ENCODE measurements around the gene GRK3. TPM values are rescaled to one million over a fixed set of nuclear protein-coding genes. Genes with fewer than 3 reads are reported as not detected.

GRK3 gene
- total and polyA plus RNA-seq, 7 donors = 1.2 to 9.6 (median 7.2) TPM

DNA sequence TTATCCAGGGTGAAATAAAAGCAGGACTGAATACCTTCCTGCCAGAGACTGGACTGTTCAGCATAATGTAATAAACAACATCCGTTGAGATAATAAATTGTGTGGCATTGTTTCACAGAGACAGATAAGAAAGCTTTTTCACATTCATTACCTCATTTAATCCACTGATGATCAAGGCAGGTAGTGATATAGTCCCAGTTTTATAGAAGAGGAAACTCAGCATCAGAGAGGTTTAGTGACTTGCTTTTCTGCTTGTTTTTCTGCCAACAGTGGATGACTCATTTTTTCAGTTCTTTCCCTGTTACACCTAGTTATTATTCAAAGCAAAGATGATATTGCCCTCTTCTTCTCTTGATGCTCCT is 181.5 kb downstream of the GRK3 start:
- 0 to 14% methylated on average over 1 of the region's 1 CpG for WGBS, 2 donors
- Histone ChIP-seq H3K27ac (no peak overlapping the region), H3K9me3 (no peaks in the 10 kb centered on the region), H3K4me1 (no peaks in the 10 kb centered on the region), H3K27me3 (no peaks in the 10 kb centered on the region), H3K36me3 (no peaks in the 10 kb centered on the region), H3K4me3 (no peak overlapping the region)
- TF ChIP-seq EP300 (IDR thresholded peaks at IDR 0.05) (no peak), POLR2AphosphoS5 (IDR thresholded peaks at IDR 0.05) (no peak)
- DNase-seq = no peak
- intact Hi-C loops (cut with DNase I) = no loop called here

GRCh38 chr22:25747245-25747944 is 182.9 kb downstream of the GRK3 start:
- DNase-seq = no peak

DNA sequence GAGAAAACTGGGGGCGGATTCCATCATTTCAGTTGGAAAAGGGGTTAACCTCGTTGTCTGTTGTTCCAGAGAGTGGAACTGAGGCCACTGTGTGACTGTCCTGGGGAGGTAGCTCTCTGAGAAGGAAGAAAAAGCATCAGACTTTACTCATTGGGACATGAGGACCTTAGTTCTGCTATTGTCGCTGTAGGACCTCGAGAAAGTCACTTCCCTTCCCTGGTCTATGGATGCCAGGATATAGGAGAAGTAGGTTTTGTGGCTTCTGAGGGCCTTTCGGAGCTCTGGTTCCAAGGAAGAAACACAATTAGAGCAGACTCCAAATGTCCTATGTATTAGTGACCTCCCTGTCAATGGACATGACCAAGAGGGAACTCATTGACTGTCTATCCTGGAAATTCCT is 183.7 kb downstream of the GRK3 start:
- WGBS, 2 donors = 81 to 84% methylated on average over 5 of the region's 5 CpGs

More at GRCh38 chr22:25747245-25747944, 182.9 kb downstream of the GRK3 start:
- H3K9me3 ChIP-seq = no peaks in the 10 kb centered on the region
- intact Hi-C loops (cut with DNase I) = no loop called here
- 75 to 80% methylated on average over 8 of the region's 8 CpGs for WGBS, 2 donors
- no peak for TF ChIP-seq EP300 (IDR thresholded peaks at IDR 0.05)
- no peak for TF ChIP-seq CTCF (IDR thresholded peaks at IDR 0.05)
- no peak for TF ChIP-seq POLR2AphosphoS5 (IDR thresholded peaks at IDR 0.05)
- no peak for TF ChIP-seq POLR2A (IDR thresholded peaks at IDR 0.05)
- H3K27me3 ChIP-seq = no peaks in the 10 kb centered on the region
- H3K36me3 ChIP-seq = no peaks in the 10 kb centered on the region
- H3K4me3 ChIP-seq = no peak overlapping the region
- no peaks in the 10 kb centered on the region for H3K4me1 ChIP-seq
- no peak overlapping the region for H3K27ac ChIP-seq

DNA sequence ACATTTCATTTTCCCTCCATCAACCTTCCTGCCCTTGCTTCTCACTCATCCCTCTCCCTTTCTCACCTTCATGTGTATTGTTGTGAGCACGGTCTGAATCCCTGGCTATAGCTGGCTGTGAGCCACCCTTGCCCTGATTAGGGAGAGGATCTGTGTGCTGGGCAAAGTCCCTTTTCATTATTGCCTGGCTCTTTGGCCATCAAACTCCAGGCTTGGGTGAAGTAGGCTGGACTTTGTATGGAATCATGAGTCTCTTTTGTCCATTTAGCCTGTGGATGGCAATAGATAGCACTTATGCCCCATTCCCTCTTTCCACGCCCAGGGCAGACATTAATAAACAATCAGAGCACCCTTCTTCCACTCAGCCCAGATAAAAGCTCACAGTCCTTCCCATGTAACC is 184.2 kb downstream of the GRK3 start:
- Histone ChIP-seq H3K4me1 (no peaks in the 10 kb centered on the region), H3K9me3 (no peaks in the 10 kb centered on the region), H3K36me3 (no peaks in the 10 kb centered on the region), H3K27ac (no peak overlapping the region), H3K4me3 (no peak overlapping the region), H3K27me3 (no peaks in the 10 kb centered on the region)
- no peak for DNase-seq
- WGBS, 2 donors = 9 to 64% methylated on average over 2 of the region's 2 CpGs
- intact Hi-C loops (cut with DNase I) = no loop called here
- no peak for TF ChIP-seq EP300 (IDR thresholded peaks at IDR 0.05)
- TF ChIP-seq CTCF (IDR thresholded peaks at IDR 0.05) = no peak
- no peak for TF ChIP-seq POLR2A (IDR thresholded peaks at IDR 0.05)
- TF ChIP-seq POLR2AphosphoS5 (IDR thresholded peaks at IDR 0.05) = no peak

More for the DNA sequence above, 183.7 kb downstream of the GRK3 start:
- Histone ChIP-seq H3K4me1 (no peaks in the 10 kb centered on the region), H3K36me3 (no peaks in the 10 kb centered on the region), H3K9me3 (no peaks in the 10 kb centered on the region), H3K27me3 (no peaks in the 10 kb centered on the region), H3K27ac (no peak overlapping the region), H3K4me3 (no peak overlapping the region)
- intact Hi-C loops (cut with DNase I) = no loop called here
- DNase-seq = no peak
- TF ChIP-seq POLR2A (IDR thresholded peaks at IDR 0.05) (no peak), EP300 (IDR thresholded peaks at IDR 0.05) (no peak), CTCF (IDR thresholded peaks at IDR 0.05) (no peak), POLR2AphosphoS5 (IDR thresholded peaks at IDR 0.05) (no peak)

GRCh38 chr22:25749420-25750169 is 185.1 kb downstream of the GRK3 start:
- H3K27me3 ChIP-seq = no peaks in the 10 kb centered on the region
- no peaks in the 10 kb centered on the region for H3K9me3 ChIP-seq
- H3K27ac ChIP-seq = no peak overlapping the region
- no peak for DNase-seq
- no peak overlapping the region for H3K4me3 ChIP-seq
- no peak for TF ChIP-seq POLR2AphosphoS5 (IDR thresholded peaks at IDR 0.05)
- TF ChIP-seq CTCF (IDR thresholded peaks at IDR 0.05) = no peak
- WGBS, 2 donors = 78 to 81% methylated on average over 10 of the region's 10 CpGs
- intact Hi-C loops (cut with DNase I) = no loop called here
- H3K36me3 ChIP-seq = no peaks in the 10 kb centered on the region
- no peaks in the 10 kb centered on the region for H3K4me1 ChIP-seq
